GM12878 (cell line): ENCODE measurements around the gene P3H1. TPM values are rescaled to one million over a fixed set of nuclear protein-coding genes. Genes with fewer than 3 reads are reported as not detected.
A peak's percentile ranks its signal among the peaks of the same experiment; 100 is the strongest.

Experiments used
- BCL3 ChIP-seq: IDR thresholded peaks from 2 replicates; pipeline ENCODE4 v1.6.1; 2011; ENCODE audit warnings: borderline replicate concordance, low read depth, mild to moderate bottlenecking, moderate library complexity, low read length; ENCODE audit not compliant: insufficient read depth, poor library complexity, severe bottlenecking
- CBX3 ChIP-seq: fragments of 200-600 bp; sonication (generic); IDR thresholded peaks from 2 replicates; pipeline ENCODE4 v1.6.1; 2016; ENCODE audit warnings: low read depth, borderline replicate concordance
- CEBPZ ChIP-seq: fragments of 150-350 bp; IDR thresholded peaks from 2 replicates; pipeline ENCODE4 v1.6.1; 2016; ENCODE audit warnings: low read depth, low read length
- E2F4 ChIP-seq: IDR thresholded peaks from 2 replicates; pipeline ENCODE4 v1.6.1; 2012; ENCODE audit warnings: low read depth, low read length, improper control_type of control experiment
- EED ChIP-seq: sonication (generic); IDR thresholded peaks from 2 replicates; pipeline ENCODE4 v1.6.1; 2016; ENCODE audit warnings: antibody characterized with exemption, low read depth
- GABPA ChIP-seq: IDR thresholded peaks from 2 replicates; pipeline ENCODE4 v1.6.1; 2014; ENCODE audit warnings: antibody characterized with exemption, low read depth, mild to moderate bottlenecking, inconsistent platforms
- IRF5 ChIP-seq: fragments of 450-650 bp; IDR thresholded peaks from 2 replicates; pipeline ENCODE4 v1.6.1; 2017; ENCODE audit warnings: borderline replicate concordance
- MTA2 ChIP-seq: fragments of 450-650 bp; IDR thresholded peaks from 2 replicates; pipeline ENCODE4 v1.6.1; 2016; ENCODE audit warnings: low read depth, mild to moderate bottlenecking, moderate library complexity
- NFIC ChIP-seq: IDR thresholded peaks from 2 replicates; pipeline ENCODE4 v1.6.1; 2012; ENCODE audit warnings: low read depth, mild to moderate bottlenecking, inconsistent platforms, low read length, moderate library complexity
- PBX3 ChIP-seq: IDR thresholded peaks from 2 replicates; pipeline ENCODE4 v1.6.1; 2011; ENCODE audit warnings: mild to moderate bottlenecking, low read depth, low read length, moderate library complexity; ENCODE audit not compliant: insufficient replicate concordance
- PRDM15 ChIP-seq: fragments of 450-650 bp; formaldehyde crosslinking; IDR thresholded peaks from 2 replicates; pipeline ENCODE4 v1.4.0; 2020; ENCODE audit warnings: mild to moderate bottlenecking, moderate library complexity
- TCF12 ChIP-seq: IDR thresholded peaks from 2 replicates; pipeline ENCODE4 v1.6.1; 2011; ENCODE audit warnings: low read depth, mild to moderate bottlenecking, low read length
- USF2 ChIP-seq: IDR thresholded peaks from 2 replicates; pipeline ENCODE4 v1.6.1; 2011; ENCODE audit warnings: low read depth, low read length, improper control_type of control experiment, borderline replicate concordance
- polyA plus RNA-seq, 11 experiments: library from polyadenylated mRNA; depleted of rRNA in 4 of 11; unstranded in 6 of 11; stranded (reverse) in 5 of 11; fragments of >200 nt; fragmentation: Nextera tagmentation in 4 of 11; fragmentation: Illumina TruSeq in 1 of 11; extraction: Ambion mirVana in 4 of 11; extraction: Trizol in 1 of 11; gene quantifications; 1 replicate in 1 of 11; 2 replicates in 10 of 11; pipeline versions ENCODE4 v1.2.1 to v1.2.3, GENCODE V29; 2011 to 2016; ENCODE audit warnings: inconsistent platforms in 2 of 11, missing spikeins in 2 of 11, low read depth in 1 of 11
- total RNA-seq, 4 experiments: library from RNA; depleted of rRNA in 3 of 4; stranded (reverse); fragments of >200 nt in 3 of 4; fragmentation: Illumina TruSeq in 1 of 4; extraction: Trizol in 1 of 4; gene quantifications; 2 replicates each; pipeline versions ENCODE4 v1.2.1 to v1.2.3, GENCODE V29; 2013 to 2021

Gene P3H1
- total and polyA plus RNA-seq, 10 of the 15 experiments (the other 5 are each of a cell fraction or from before 2014, with no cell fraction given) = 0.72 to 42.4 (median 26.0) TPM

- TF ChIP-seq PBX3 (peak; percentile 24), NFIC (no peak), EED (no peak), PRDM15 (no peak), GABPA (no peak), TCF12 (no peak), MTA2 (no peak), E2F4 (no peak), CEBPZ (no peak), USF2 (no peak), IRF5 (no peak), CBX3 (no peak), BCL3 (no peak)
Observed at GRCh38 chr1:42766741-42767509, at the start of gene P3H1, which contains the start of gene C1orf50 (continued).
